Measurements from ENCODE around the gene TRIM8. TPM values are rescaled to one million over a fixed set of nuclear protein-coding genes. Genes with fewer than 3 reads are reported as not detected.

TRIM8 gene
- total and polyA plus RNA-seq, 2 donors (not counting 1 experiment from before 2014, with no cell fraction given), result 44.9 to 74.4 TPM

GRCh38 chr10:102615361-102615760, 28.9 kb upstream of the TRIM8 start:
- ChIA-PET CTCF (interaction anchor here (1.8 kb wide), 1 partner anchor 63 kb away, joined by 5 read pairs; no protein-coding TSS in a partner anchor), POLR2A (no interaction called here)
- Histone ChIP-seq H3K79me2 (ENCODE audit: control insufficient read depth, insufficient read depth, low read length) (no peaks in the 10 kb centered on the region), H4K20me1 (ENCODE audit: control insufficient read depth, insufficient read depth, low read length, poor library complexity, severe bottlenecking) (no peaks in the 10 kb centered on the region), H3K27me3 (replicated peaks in 1 of 4; ENCODE audit: control extremely low read depth in 1 of 4, control insufficient read depth in 3 of 4, insufficient read depth in 4 of 4, low read length in 3 of 4) (no peaks in the 10 kb centered on the region), H3K9me3 (ENCODE audit: control extremely low read depth in 1 of 3, control insufficient read depth in 2 of 3, insufficient read depth in 1 of 3, low read length in 2 of 3) (no peaks in the 10 kb centered on the region), H3K4me2 (replicated peaks; ENCODE audit: low read depth, low read length, poor library complexity, severe bottlenecking) (no peak overlapping the region), H3K4me3 (ENCODE audit: control extremely low read depth in 1 of 5, extremely low read depth in 1 of 5, insufficient read depth in 1 of 5, low read depth in 2 of 5, low read length in 4 of 5) (no peak overlapping the region), H3K9ac (ENCODE audit: low read length) (no peak overlapping the region), H3K36me3 (replicated peaks in 1 of 2; ENCODE audit: control extremely low read depth in 1 of 2, control insufficient read depth in 1 of 2, extremely low read depth in 1 of 2, insufficient read depth in 2 of 2, low read length in 1 of 2) (peaks cover 2 to 26% of the 10 kb centered on the region in 2 experiments), H3K27ac (ENCODE audit: low read length in 2 of 2) (no peak overlapping the region), H2AFZ (ENCODE audit: insufficient read depth, low read depth, low read length, poor library complexity, severe bottlenecking) (no peak overlapping the region), H3K4me1 (ENCODE audit: control insufficient read depth in 2 of 2, insufficient read depth in 2 of 2, low read length in 2 of 2) (peaks cover 0 to 23% of the 10 kb centered on the region in 2 donors)
- DNase-seq (no peak), ATAC-seq (ENCODE audit: low read depth) (no peak)
- H3K4me3 Mint-ChIP-seq, result no peak overlapping the region
- no peaks in the 10 kb centered on the region for H3K9me3 Mint-ChIP-seq (ENCODE audit: insufficient read depth)
- peaks cover 17% of the 10 kb centered on the region for H3K4me1 Mint-ChIP-seq
- intact Hi-C loops (cut with micrococcal nuclease), result no loop called here
- TF ChIP-seq CTCF (IDR thresholded peaks at IDR 0.05) (no peak), EZH2 (IDR thresholded peaks at IDR 0.05; ENCODE audit: borderline replicate concordance, insufficient read depth, low read depth, low read length, poor library complexity, severe bottlenecking) (no peak)
- 100% methylated on average over 3 of the region's 7 CpGs for WGBS (ENCODE audit: insufficient coverage)
- H3K27ac Mint-ChIP-seq, result no peak overlapping the region
- H3K27me3 Mint-ChIP-seq, result no peaks in the 10 kb centered on the region

GRCh38 chr10:102616066-102616770, 28.1 kb upstream of the TRIM8 start:
- peaks cover 2 to 25% of the 10 kb centered on the region in 2 experiments for H3K36me3 ChIP-seq (replicated peaks in 1 of 2; ENCODE audit: control extremely low read depth in 1 of 2, control insufficient read depth in 1 of 2, extremely low read depth in 1 of 2, insufficient read depth in 2 of 2, low read length in 1 of 2)
- no peak overlapping the region for H3K9ac ChIP-seq (ENCODE audit: low read length)
- H2AFZ ChIP-seq (ENCODE audit: insufficient read depth, low read depth, low read length, poor library complexity, severe bottlenecking), result no peak overlapping the region
- WGBS (ENCODE audit: insufficient coverage), result 0% methylated on average over 1 of the region's 1 CpG
- intact Hi-C loops (cut with micrococcal nuclease), result no loop called here
- peaks cover 0 to 23% of the 10 kb centered on the region in 2 donors for H3K4me1 ChIP-seq (ENCODE audit: control insufficient read depth in 2 of 2, insufficient read depth in 2 of 2, low read length in 2 of 2)
- Mint-ChIP-seq H3K27me3 (no peaks in the 10 kb centered on the region), H3K4me1 (peaks cover 17% of the 10 kb centered on the region), H3K4me3 (no peak overlapping the region), H3K9me3 (ENCODE audit: insufficient read depth) (no peaks in the 10 kb centered on the region), H3K27ac (peak overlapping the region; percentile 3)
- no peaks in the 10 kb centered on the region for H3K9me3 ChIP-seq (ENCODE audit: control extremely low read depth in 1 of 3, control insufficient read depth in 2 of 3, insufficient read depth in 1 of 3, low read length in 2 of 3)
- no peak overlapping the region for H3K4me2 ChIP-seq (replicated peaks; ENCODE audit: low read depth, low read length, poor library complexity, severe bottlenecking)
- no peaks in the 10 kb centered on the region for H3K27me3 ChIP-seq (replicated peaks in 1 of 4; ENCODE audit: control extremely low read depth in 1 of 4, control insufficient read depth in 3 of 4, insufficient read depth in 4 of 4, low read length in 3 of 4)
- H3K79me2 ChIP-seq (ENCODE audit: control insufficient read depth, insufficient read depth, low read length), result no peaks in the 10 kb centered on the region
- no peak overlapping the region for H3K4me3 ChIP-seq (ENCODE audit: control extremely low read depth in 1 of 5, extremely low read depth in 1 of 5, insufficient read depth in 1 of 5, low read depth in 2 of 5, low read length in 4 of 5)
- DNase-seq (no peak), ATAC-seq (ENCODE audit: low read depth) (no peak)
- ChIA-PET CTCF (no interaction called here), POLR2A (no interaction called here)
- TF ChIP-seq EZH2 (IDR thresholded peaks at IDR 0.05; ENCODE audit: borderline replicate concordance, insufficient read depth, low read depth, low read length, poor library complexity, severe bottlenecking), result no peak
- no peak for TF ChIP-seq CTCF (IDR thresholded peaks at IDR 0.05)
- H3K27ac ChIP-seq (ENCODE audit: low read length in 2 of 2), result no peak overlapping the region
- H4K20me1 ChIP-seq (ENCODE audit: control insufficient read depth, insufficient read depth, low read length, poor library complexity, severe bottlenecking), result no peaks in the 10 kb centered on the region
